HG02840 (cell line): Measurements from ENCODE around the gene NTSR1.

Experiments
- ATAC-seq: cut with Tn5 transposase; IDR thresholded peaks from one replicate; pipeline ENCODE4 v1.9.1; 2021; ENCODE audit warnings: mild to moderate bottlenecking, moderate library complexity, moderate number of reproducible peaks; ENCODE audit not compliant: unreplicated experiment, low FRiP score

NTSR1 gene

GRCh38 chr20:62706857-62707256, 1.8 kb upstream of the NTSR1 start:
- ATAC-seq, result no peak

DNA sequence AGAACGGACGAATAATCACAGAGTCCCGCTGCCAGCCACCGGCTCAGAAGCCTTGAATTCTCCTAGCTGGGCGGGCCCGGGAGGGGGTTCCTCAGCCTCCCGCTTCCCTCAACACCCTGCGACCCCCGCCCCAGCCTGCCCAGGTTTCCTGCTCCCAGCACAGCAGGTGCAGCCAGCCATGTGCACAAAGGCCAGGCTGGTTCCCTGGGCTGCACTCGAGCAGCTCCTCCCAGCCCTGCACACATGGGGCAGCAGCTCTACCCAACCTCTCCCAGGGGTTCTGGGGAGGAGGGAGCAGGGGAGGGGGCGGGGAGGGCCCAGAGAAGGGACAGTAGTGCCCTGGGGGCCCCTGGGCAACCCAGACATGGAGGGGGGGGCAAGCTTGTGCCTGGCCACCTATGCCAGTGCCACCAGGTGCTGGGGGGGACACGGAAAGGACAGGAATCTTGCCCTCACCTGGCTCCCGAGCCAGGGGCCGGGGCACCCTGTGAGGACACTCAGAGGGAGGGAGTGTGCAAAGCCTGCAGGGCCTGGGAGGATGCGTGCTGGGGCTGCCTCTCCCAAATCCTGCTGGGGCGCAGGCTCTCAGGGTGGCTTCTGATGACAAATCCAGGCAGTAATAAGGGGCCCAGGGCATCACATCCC, 1.2 kb upstream of the NTSR1 start:
- no peak for ATAC-seq

GRCh38 chr20:62707921-62708521, 615 bp upstream of the NTSR1 start:
- no peak for ATAC-seq

GRCh38 chr20:62709537-62709905, 885 bp downstream of the NTSR1 start:
- ATAC-seq, result no peak

DNA sequence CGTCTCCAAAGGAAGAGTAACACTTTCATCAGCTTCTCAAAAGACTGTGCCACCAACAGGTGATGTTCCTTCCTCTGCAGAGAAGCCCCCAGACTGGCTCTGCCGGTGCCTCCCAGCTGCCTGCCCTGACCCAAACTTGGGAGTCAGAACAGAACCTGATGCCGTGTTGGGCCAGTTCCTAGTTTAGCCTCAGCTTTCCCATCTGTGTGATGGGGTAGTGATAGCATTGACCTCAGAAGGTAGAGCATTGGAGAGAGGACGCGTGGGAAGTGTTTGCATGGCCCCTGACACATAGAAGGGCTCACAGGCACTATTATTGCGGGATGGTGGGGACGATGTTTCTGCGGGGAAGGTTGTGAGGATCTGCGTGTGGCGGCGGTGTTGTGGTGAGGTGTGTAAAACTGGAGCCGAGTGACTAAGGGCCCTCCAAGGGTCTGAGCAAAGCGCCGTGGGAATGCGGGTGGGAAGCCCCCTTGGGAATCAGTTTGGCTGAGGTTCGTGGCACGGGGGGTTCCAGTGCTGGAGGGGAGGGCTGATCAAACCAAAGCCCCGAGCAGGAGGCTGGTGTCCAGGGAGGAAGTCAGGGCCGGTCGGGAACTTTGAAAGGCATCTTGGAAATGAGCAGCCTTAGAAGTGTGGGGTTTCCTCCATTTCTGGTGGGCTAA, 1.7 kb downstream of the NTSR1 start:
- ATAC-seq, result no peak

GRCh38 chr20:62710886-62711702, 2.5 kb downstream of the NTSR1 start:
- no peak for ATAC-seq

DNA sequence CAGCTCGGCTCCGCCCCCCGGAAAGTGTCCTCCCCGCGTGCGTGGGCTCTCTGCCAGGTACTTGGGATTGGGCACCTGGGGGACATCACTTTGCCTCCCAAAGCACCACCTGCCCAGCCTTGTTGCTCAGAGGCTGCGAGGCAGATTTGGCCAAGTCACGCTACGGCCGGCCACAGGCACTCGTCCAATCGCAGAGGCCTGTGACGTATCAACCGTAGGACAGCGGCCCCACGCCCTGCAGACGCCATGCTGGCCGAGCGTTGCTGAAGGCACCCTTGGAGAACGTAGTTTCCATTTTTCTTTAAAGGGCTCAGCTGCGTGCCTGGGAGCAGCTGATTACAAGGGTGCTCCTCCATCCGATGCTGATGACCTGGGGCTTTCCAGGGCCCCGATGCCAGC, 3.1 kb downstream of the NTSR1 start:
- no peak for ATAC-seq

DNA sequence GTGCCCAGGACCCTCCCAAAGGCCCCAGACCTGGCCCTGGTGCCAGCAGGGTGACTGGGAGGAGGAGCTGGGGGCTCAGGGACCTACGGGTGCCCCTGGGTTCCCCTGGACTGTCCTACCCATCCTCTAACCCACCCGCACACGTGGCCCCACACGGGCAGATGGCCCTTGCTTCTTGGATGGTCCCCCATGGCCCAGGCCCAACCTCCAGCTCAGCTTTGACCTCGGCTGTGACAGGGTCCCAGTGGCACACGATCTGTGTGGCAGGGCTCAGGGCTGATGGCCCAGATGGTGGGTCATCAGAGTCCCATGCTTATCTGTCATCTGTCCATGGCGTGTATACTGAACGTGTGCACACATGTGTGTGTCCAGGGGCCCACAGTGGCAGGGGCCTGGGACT, 4.0 kb downstream of the NTSR1 start:
- ATAC-seq, result no peak

DNA sequence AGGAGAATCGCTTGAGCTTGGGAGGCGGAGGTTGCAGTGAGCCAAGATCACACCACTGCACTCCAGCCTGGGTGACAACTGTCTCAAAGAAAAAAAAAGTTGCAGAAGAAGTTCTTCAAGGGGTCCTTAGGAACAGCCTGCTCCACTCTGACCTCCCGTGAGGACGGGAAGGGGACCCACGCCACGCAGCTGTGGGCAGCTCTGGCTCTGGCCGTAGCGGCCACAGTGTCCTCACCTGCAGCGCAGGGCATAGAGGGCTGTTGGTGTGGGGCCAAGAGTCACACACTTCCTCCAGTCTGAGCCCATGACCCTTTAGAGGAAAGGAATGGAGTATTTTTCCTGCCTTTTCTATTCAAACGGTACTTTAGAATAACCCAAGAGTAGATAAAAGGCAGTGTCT, 5.4 kb downstream of the NTSR1 start:
- no peak for ATAC-seq

DNA sequence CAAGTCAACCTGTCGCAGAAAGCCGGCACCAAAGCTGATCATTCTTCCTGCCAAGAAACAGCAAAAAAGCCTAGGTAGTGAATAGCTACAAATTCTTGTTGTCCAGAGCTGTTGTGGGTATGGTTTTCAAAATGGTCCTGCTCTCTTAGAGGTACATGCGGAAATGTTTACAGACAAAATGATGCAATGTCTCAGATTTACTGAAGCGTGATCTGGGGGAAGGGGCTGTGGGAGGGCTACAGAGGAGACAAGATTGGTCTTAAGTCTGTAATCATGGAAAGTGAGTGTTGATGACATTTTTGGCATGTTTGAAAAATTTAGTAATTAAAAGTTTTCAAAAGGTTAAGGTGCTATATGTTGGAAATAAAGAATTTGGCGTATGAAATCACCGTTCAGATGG, 6.2 kb downstream of the NTSR1 start:
- ATAC-seq, result no peak

GRCh38 chr20:62715201-62715600, 6.6 kb downstream of the NTSR1 start:
- no peak for ATAC-seq

- no peak for ATAC-seq
These were observed 7.7 kb downstream of the NTSR1 start for GRCh38 chr20:62716198-62716940.

- ATAC-seq, result no peak
These were observed 8.3 kb downstream of the NTSR1 start for GRCh38 chr20:62716941-62717310.

DNA sequence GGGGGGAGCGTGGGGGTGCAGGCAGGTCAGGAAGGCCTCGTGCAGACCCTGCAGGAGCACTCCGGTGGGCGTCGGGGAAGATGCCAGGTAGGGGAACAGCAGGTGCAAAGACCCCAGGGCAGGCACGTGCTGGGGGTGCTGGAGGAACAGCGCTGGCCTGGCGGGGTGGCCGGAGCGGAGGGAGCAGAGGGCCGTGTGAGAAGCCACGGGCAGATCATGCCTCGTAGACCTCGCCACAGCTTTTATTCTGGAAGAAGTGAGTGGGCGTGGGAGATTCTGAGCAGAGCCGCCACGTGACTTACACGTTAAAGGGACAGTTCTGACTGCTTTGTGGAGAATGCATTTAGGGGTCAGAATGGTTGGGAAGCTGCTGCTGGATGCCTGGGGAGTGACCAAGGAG, 9.3 kb downstream of the NTSR1 start:
- no peak for ATAC-seq

GRCh38 chr20:62718546-62718945, 9.9 kb downstream of the NTSR1 start:
- ATAC-seq, result no peak

GRCh38 chr20:62719250-62719935, 10.8 kb downstream of the NTSR1 start:
- no peak for ATAC-seq

DNA sequence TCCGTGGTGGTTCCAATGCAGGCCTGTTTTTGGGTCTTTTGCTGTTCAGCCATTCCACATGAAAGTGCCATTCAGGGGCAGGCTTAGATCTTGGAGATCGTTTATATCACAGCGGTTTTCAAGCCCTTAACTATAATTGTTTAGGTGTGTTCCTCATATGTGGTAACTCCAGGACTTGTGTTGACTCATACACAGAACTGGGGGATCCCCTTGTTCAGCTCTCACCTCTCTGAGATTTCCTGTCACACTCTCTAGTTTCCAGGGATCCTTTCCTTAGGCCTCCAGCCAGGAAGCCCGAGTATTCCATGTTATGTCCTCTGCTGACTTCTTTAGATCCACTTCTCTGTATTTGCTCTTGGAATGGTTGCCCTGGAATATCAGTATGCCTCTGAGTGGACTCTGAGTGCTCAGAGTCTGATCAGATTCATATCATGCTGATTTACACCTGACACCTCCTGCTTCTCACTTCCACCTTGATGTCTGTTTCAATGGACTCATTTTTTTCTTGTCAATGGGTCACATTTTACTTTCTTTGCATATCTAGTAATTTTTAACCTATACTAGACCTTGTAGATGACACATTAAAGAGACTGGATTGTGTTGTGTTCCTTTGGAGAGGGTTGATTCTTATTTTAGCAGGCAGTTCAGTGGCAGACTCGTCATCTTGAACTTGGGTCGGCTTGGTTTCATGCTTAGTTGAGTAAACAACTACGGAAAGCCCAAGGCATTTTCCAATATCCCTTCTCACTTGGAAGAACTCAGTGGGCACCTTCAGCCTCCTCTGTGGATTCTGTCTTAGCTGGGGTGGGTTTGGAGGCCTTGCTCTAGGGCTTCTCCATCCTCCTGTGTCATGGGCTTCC, 13.1 kb downstream of the NTSR1 start:
- no peak for ATAC-seq

DNA sequence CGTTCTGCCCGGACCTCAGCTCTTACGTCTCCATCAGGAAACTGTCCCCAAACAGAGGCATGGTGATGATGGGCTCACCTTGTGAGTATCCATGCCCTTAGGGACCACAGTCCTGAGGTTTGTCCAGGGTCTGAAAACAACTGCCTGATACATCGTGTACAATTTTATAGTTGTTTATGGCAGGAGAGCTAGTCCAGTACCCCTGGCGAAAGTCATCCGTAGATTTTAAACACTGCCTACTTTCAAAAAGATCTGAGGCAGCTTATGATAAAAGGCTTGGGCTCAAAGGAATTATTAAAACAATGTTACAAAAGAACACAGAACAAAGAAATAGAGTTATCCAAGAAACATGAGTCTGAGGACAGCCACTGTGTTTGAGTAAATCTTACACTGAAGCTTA, 14.0 kb downstream of the NTSR1 start:
- ATAC-seq, result no peak

- no peak for ATAC-seq
These were observed 14.7 kb downstream of the NTSR1 start for GRCh38 chr20:62723351-62723750.
